ENCODE measurements around the gene NKTR. TPM values are rescaled to one million over a fixed set of nuclear protein-coding genes. Genes with fewer than 3 reads are reported as not detected.
A peak's percentile ranks its signal among the peaks of the same experiment; 100 is the strongest.

NKTR gene
- polyA plus RNA-seq, 3 donors, result 2.6 to 78.5 (median 5.8) TPM

DNA sequence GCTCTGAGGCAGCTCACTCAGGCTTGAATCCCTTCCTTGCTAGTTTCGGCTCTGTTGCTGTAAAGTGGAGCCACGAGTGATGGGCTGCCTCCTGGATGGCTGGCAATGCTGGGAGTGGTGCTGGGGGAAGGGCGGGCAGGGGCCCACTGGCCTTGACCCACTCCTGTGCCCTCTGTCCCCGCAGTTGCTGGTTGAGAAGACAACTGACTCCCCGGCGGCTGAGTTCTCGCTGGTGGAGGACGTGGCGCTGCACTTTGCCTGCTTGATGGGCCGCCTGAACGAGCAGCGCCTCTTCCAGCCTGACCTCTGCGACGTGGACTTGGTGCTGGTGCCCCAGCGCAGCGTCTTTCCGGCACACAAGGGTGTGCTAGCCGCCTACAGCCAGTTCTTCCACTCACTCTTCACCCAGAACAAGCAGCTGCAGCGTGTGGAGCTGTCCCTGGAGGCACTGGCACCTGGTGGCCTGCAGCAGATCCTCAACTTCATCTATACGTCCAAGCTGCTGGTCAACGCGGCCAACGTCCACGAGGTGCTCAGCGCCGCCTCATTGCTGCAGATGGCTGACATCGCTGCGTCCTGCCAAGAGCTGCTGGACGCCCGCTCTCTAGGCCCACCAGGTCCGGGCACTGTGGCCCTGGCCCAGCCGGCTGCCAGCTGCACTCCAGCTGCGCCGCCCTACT is 57.7 kb downstream of the NKTR start:
- Mint-ChIP-seq H3K4me1 (peaks cover 37% of the 10 kb centered on the region), H3K36me3 (peaks cover 15 to 39% of the 10 kb centered on the region in 2 donors), H3K4me3 (no peak overlapping the region), H3K27ac (peak overlapping the region; percentile 16 to 76 (median 46)), H3K9me3 (peaks cover 0 to 3% (median 0%) of the 10 kb centered on the region in 7 donors), H3K27me3 (ENCODE audit: low read depth in 3 of 3) (peaks cover 0 to 3% (median 1%) of the 10 kb centered on the region in 3 donors)
- WGBS (ENCODE audit: insufficient coverage), result 96% methylated on average over 27 of the region's 34 CpGs
- Histone ChIP-seq H3K4me1 (ENCODE audit: control insufficient read depth in 1 of 2, insufficient read depth in 2 of 2, low read length in 2 of 2) (peaks cover 29 to 46% of the 10 kb centered on the region in 2 donors), H3K36me3 (replicated peaks in 1 of 2; ENCODE audit: control insufficient read depth in 1 of 2, insufficient read depth in 2 of 2, low read length in 2 of 2) (peaks cover 8 to 36% of the 10 kb centered on the region in 2 donors), H3K4me2 (replicated peaks; ENCODE audit: extremely low read depth, low read length, poor library complexity, severe bottlenecking) (no peak overlapping the region), H3K9me3 (replicated peaks in 1 of 2; ENCODE audit: control insufficient read depth in 1 of 2, insufficient read depth in 1 of 2, low read length in 2 of 2) (no peaks in the 10 kb centered on the region), H2AFZ (ENCODE audit: insufficient read depth, low read depth, low read length, poor library complexity, severe bottlenecking) (no peak overlapping the region), H4K20me1 (ENCODE audit: insufficient read depth, low read length) (peaks cover 33% of the 10 kb centered on the region), H3K27ac (ENCODE audit: low read depth in 1 of 2, low read length in 2 of 2) (peak overlapping the region in 1 of 2 donors; percentile 68), H3K79me2 (ENCODE audit: insufficient read depth, low read length) (peaks cover 35% of the 10 kb centered on the region), H3K4me3 (replicated peaks in 1 of 3; ENCODE audit: low read depth in 2 of 3, low read length in 3 of 3) (no peak overlapping the region), H3K27me3 (ENCODE audit: control insufficient read depth in 2 of 2, insufficient read depth in 2 of 2, low read length in 2 of 2) (no peaks in the 10 kb centered on the region), H3K9ac (ENCODE audit: insufficient read depth, low read length, poor library complexity, severe bottlenecking) (peak overlapping the region; percentile 15)
- no peak for DNase-seq
- intact Hi-C loops (cut with micrococcal nuclease), result loop anchor here in 1 of 2 donors (10.0 kb wide), 1 partner anchor 73 kb away; the partner anchor contains the start of gene SEC22C
- TF ChIP-seq, protein P1, sequence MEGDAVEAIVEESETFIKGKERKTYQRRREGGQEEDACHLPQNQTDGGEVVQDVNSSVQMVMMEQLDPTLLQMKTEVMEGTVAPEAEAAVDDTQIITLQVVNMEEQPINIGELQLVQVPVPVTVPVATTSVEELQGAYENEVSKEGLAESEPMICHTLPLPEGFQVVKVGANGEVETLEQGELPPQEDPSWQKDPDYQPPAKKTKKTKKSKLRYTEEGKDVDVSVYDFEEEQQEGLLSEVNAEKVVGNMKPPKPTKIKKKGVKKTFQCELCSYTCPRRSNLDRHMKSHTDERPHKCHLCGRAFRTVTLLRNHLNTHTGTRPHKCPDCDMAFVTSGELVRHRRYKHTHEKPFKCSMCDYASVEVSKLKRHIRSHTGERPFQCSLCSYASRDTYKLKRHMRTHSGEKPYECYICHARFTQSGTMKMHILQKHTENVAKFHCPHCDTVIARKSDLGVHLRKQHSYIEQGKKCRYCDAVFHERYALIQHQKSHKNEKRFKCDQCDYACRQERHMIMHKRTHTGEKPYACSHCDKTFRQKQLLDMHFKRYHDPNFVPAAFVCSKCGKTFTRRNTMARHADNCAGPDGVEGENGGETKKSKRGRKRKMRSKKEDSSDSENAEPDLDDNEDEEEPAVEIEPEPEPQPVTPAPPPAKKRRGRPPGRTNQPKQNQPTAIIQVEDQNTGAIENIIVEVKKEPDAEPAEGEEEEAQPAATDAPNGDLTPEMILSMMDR (IDR thresholded peaks at IDR 0.05), result no peak

DNA sequence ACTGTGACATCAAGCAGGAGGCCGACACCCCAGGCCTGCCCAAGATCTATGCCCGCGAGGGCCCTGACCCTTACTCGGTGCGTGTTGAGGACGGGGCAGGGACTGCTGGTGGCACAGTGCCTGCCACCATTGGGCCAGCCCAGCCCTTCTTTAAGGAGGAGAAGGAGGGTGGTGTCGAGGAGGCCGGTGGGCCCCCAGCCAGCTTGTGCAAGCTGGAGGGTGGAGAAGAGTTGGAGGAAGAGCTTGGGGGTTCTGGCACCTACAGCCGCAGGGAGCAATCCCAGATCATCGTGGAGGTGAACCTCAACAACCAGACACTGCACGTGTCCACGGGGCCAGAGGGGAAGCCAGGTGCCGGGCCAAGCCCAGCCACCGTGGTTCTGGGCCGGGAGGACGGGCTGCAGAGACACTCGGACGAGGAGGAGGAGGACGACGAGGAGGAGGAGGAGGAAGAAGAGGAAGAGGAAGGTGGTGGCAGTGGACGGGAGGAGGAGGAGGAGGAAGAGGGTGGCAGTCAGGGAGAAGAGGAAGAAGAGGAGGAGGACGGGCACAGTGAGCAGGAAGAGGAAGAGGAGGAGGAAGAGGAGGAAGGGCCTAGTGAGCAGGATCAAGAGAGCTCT is 58.4 kb downstream of the NKTR start:
- Histone ChIP-seq H3K36me3 (replicated peaks in 1 of 2; ENCODE audit: control insufficient read depth in 1 of 2, insufficient read depth in 2 of 2, low read length in 2 of 2) (peaks cover 8 to 36% of the 10 kb centered on the region in 2 donors), H3K27ac (ENCODE audit: low read depth in 1 of 2, low read length in 2 of 2) (peak overlapping the region in 1 of 2 donors; percentile 68), H3K4me2 (replicated peaks; ENCODE audit: extremely low read depth, low read length, poor library complexity, severe bottlenecking) (peak overlapping the region; percentile 36), H3K9me3 (replicated peaks in 1 of 2; ENCODE audit: control insufficient read depth in 1 of 2, insufficient read depth in 1 of 2, low read length in 2 of 2) (no peaks in the 10 kb centered on the region), H3K4me1 (ENCODE audit: control insufficient read depth in 1 of 2, insufficient read depth in 2 of 2, low read length in 2 of 2) (peaks cover 23 to 43% of the 10 kb centered on the region in 2 donors), H3K79me2 (ENCODE audit: insufficient read depth, low read length) (peaks cover 29% of the 10 kb centered on the region), H2AFZ (ENCODE audit: insufficient read depth, low read depth, low read length, poor library complexity, severe bottlenecking) (no peak overlapping the region), H3K4me3 (replicated peaks in 1 of 3; ENCODE audit: low read depth in 2 of 3, low read length in 3 of 3) (no peak overlapping the region), H3K27me3 (ENCODE audit: control insufficient read depth in 2 of 2, insufficient read depth in 2 of 2, low read length in 2 of 2) (no peaks in the 10 kb centered on the region), H3K9ac (ENCODE audit: insufficient read depth, low read length, poor library complexity, severe bottlenecking) (peak overlapping the region; percentile 15), H4K20me1 (ENCODE audit: insufficient read depth, low read length) (peaks cover 33% of the 10 kb centered on the region)
- intact Hi-C loops (cut with micrococcal nuclease), result loop anchor here in 1 of 2 donors (10.0 kb wide), 1 partner anchor 74 kb away; the partner anchor contains the start of gene SEC22C
- H3K27ac Mint-ChIP-seq, result peak overlapping the region; percentile 4 to 85 (median 58)
- peaks cover 0 to 3% (median 0%) of the 10 kb centered on the region in 7 donors for H3K9me3 Mint-ChIP-seq
- H3K27me3 Mint-ChIP-seq (ENCODE audit: low read depth in 3 of 3), result peaks cover 0 to 3% (median 1%) of the 10 kb centered on the region in 3 donors
- 56% methylated on average over 21 of the region's 22 CpGs for WGBS (ENCODE audit: insufficient coverage)
- H3K4me1 Mint-ChIP-seq, result peaks cover 36% of the 10 kb centered on the region
- no peak overlapping the region for H3K4me3 Mint-ChIP-seq
- TF ChIP-seq, protein P1 (IDR thresholded peaks at IDR 0.05), result no peak
- peaks cover 20 to 46% of the 10 kb centered on the region in 2 donors for H3K36me3 Mint-ChIP-seq
- DNase-seq, result peak in 1 of 3 donors; percentile 33
